GM12873 (cell line): Measurements from ENCODE around the gene CCNI2.

Experiments
- CTCF ChIP-seq: IDR thresholded peaks from 2 replicates; pipeline ENCODE4 v1.5.1; 2012; ENCODE audit warnings: low read depth, mild to moderate bottlenecking, moderate library complexity, low read length, control low read depth; ENCODE audit not compliant: insufficient read depth; ENCODE audit errors: missing control alignments

CCNI2 gene

DNA sequence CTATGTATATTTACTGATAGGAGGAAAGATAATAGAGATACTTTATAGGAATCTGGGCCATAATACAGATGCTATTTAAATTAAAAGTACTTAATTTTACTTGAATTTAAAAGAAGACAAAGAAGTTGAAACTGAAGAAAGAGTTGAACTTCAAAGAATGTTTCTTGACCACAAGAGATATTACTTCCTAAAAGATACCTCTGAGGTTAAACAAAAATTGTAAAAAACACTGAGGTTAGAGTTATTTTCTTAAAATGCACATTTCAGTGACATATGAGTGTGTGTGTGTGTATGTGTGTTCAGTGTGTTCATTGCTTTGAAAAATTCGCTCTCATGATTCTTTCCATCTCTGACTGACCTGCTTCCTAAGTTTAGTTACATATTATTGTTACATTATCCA lies 33.4 kb downstream of the CCNI2 start:
- TF ChIP-seq CTCF: no peak

DNA sequence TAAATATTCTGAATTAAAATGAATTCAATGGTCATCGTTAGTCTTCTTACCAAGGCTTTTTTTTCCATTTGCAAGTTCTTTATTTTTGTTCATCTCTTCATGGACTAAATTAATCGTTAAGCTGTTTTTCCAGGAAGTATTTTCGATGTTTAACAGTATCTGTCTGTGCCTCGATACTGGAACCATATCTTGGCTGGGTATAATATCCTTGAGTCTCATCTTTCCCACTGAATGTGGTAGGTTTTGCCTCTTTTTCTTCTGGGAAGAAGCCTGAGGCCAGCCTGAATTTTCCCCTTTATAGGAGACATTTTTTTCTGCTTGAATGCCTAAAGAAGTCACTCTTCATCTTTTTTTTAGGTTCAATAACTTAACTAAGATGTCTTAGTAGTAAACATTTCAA lies 33.8 kb downstream of the CCNI2 start:
- TF ChIP-seq CTCF: no peak

DNA sequence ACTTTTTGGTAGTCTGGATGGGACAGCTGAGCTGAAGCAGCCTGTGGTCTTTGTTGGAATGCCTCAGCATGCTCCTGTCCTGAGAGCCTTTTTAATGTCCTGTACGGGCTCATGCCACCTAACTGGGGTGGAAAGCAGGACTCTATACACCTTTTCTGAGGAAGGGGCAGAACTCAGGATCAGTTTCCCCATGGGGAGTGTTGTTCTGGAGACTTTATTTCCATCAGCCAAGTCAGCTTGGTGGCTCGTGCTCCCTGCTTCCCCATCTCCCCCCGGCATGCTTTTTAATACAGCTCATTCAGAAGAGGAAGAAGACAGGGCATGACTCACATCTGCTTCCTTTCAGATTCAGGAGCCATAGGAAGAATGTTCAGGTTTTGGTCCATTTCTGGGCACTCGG lies 34.9 kb downstream of the CCNI2 start:
- TF ChIP-seq CTCF: no peak

DNA sequence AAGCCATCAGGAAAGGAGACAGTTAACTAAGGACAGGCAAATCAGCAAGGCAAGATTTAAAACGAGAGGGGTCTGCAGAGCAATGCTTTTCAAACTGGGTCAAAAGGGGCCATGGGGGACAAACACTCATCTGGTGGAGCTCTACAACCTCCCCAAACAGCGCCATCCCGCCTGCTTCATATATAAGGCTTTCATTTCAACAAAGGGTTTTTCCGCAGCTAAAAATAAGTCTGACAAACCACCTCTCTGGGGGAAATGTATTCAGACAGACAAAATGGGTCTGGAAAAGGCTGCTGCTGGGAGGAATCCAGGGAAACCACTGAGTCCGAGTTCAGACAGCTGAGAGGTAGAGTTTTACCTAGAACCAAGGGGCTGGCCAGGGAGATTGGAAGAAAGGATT lies 38.1 kb downstream of the CCNI2 start:
- no peak for TF ChIP-seq CTCF

DNA sequence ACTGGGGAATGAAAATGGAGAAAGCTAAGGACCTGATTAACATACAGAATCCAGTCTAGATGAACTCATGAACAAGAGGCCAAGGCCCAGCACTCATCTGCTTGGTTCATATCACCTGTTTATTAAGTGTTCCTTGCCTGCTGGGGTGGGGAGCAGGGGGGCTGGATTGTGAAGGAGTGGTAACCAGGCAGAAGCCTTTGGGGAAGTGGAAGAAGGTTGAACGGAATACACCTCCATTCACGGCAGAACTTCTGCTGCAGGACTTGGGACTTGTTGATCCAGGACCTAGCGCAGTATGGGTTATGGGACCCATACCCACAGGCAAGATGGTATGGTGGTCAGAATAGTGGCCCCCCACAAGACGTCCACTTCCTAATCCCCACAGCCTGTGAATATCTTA lies 38.6 kb downstream of the CCNI2 start:
- no peak for TF ChIP-seq CTCF

DNA sequence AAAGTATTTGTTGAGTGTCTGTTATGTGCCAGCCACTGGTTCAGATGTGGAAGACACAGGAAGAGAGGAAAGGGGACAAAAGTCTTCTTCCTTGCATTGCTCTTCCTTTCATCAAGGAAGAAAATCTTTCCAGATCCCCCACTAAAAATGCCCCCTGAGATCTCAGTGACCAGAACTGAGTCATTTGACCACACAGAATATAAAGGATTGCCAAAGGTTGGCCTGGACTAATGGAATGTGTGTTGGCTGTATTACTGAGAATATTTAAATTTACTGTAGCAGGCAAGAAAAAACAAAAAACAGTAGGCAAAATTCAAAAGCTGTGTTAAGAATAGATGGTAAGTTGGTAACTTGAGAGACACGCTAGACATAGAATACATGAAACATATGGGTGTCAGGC lies 39.9 kb downstream of the CCNI2 start:
- no peak for TF ChIP-seq CTCF

DNA sequence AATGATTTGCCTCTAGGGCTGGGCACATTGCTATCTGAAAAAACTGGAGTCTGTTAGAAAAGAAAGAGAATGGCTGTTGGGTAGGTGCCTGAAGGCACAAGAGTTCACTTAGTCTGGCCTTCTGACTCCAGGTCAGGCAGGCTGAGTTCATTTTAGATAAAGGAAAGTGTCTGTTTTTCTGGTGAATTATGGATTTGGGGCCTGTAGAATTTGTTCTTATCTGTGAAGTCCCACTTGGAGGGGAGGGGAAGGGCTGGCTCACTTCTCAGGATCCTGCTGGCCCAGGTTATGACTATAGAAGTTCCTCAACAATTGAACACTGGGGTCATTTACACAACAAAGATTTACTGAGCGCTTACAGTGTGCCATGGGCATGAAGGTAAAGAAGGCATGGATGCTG lies 41.3 kb downstream of the CCNI2 start:
- TF ChIP-seq CTCF: no peak
